CD4-positive, alpha-beta memory T cell (primary cell): ENCODE measurements around the gene PRPH2. TPM values are rescaled to one million over a fixed set of nuclear protein-coding genes. Genes with fewer than 3 reads are reported as not detected.
"Not testable (repeated sequence)": the region's sequence is repeated elsewhere in the genome, so short reads cannot be mapped to it uniquely, and the experiment has no call there.

Source experiments
- CTCF ChIA-PET: fragments of 350-600 bp; sonication (Branson Sonifier 250); formaldehyde crosslinking; loops from one replicate; lab custom pipeline; 2021; ENCODE audit warnings: inconsistent platforms; ENCODE audit not compliant: partially characterized antibody; lab: Charles Lee
- POLR2A ChIA-PET: fragments of 350-600 bp; sonication (Branson Sonifier 250); formaldehyde crosslinking; loops from one replicate; lab custom pipeline; 2021; ENCODE audit not compliant: partially characterized antibody; lab: Charles Lee
- DNase-seq, 5 donors: peaks; one replicate each; pipeline versions ENCODE4 v3.0.0 to v3.0.0-alpha.2; 2020 to 2022; ENCODE audit warnings: mixed read lengths in 1 of 5
- H3K27ac ChIP-seq: one replicate; pipeline ENCODE4 v1.7.0; 2013; ENCODE audit warnings: low read depth, low read length
- H3K27me3 ChIP-seq: 2 replicates; pipeline ENCODE4 v1.7.0; 2013; ENCODE audit warnings: mild to moderate bottlenecking, low read length, moderate library complexity; ENCODE audit not compliant: insufficient read depth
- H3K36me3 ChIP-seq: 2 replicates; pipeline ENCODE4 v1.7.0; 2013; ENCODE audit warnings: mild to moderate bottlenecking, low read length, moderate library complexity; ENCODE audit not compliant: insufficient read depth
- H3K4me1 ChIP-seq: 2 replicates; pipeline ENCODE4 v1.7.0; 2013; ENCODE audit warnings: mild to moderate bottlenecking, low read length, moderate library complexity; ENCODE audit not compliant: insufficient read depth
- H3K4me3 ChIP-seq, 2 donors: one replicate each; pipeline ENCODE4 v1.7.0; 2013; ENCODE audit warnings: low read length in 2 of 2, mild to moderate bottlenecking in 1 of 2
- H3K9me3 ChIP-seq, 2 donors: one replicate each; pipeline ENCODE4 v1.7.0; 2013; ENCODE audit warnings: low read length in 2 of 2, control low read depth in 1 of 2; ENCODE audit not compliant: control insufficient read depth in 1 of 2
- H3K27ac Mint-ChIP-seq, 7 donors: one replicate each; pipeline ENCODE4 v1.8.0; 2020 to 2021; ENCODE audit warnings: mixed read lengths in 7 of 7, mild to moderate bottlenecking in 6 of 7, inconsistent platforms in 3 of 7, moderate library complexity in 3 of 7
- H3K27me3 Mint-ChIP-seq, 2 donors: one replicate each; pipeline ENCODE4 v1.8.0; 2020 to 2021; ENCODE audit warnings: mixed read lengths in 2 of 2
- H3K36me3 Mint-ChIP-seq, 2 donors: one replicate each; pipeline ENCODE4 v1.8.0; 2020 to 2021; ENCODE audit warnings: mixed read lengths in 2 of 2, inconsistent platforms in 1 of 2, mild to moderate bottlenecking in 1 of 2
- H3K4me1 Mint-ChIP-seq, 4 donors: one replicate each; pipeline ENCODE4 v1.8.0; 2020 to 2021; ENCODE audit warnings: mixed read lengths in 4 of 4, mild to moderate bottlenecking in 1 of 4
- H3K4me3 Mint-ChIP-seq, 8 donors: one replicate each; pipeline ENCODE4 v1.8.0; 2020 to 2021; ENCODE audit warnings: mixed read lengths in 8 of 8, mild to moderate bottlenecking in 7 of 8, moderate library complexity in 6 of 8, inconsistent platforms in 3 of 8
- H3K9me3 Mint-ChIP-seq, 8 donors: one replicate each; pipeline ENCODE4 v1.8.0; 2020 to 2021; ENCODE audit warnings: mixed read lengths in 8 of 8, mild to moderate bottlenecking in 5 of 8, inconsistent platforms in 3 of 8, moderate library complexity in 1 of 8
- intact Hi-C: fragments of 100-400 bp; cut with micrococcal nuclease; formaldehyde crosslinking; loops from one replicate; pipeline ENCODE4 v1.15.1; 2023
- polyA plus RNA-seq, 2 donors: library from polyadenylated mRNA; unstranded; fragments of 300-500 nt; fragmentation: Illumina TruSeq; gene quantifications; one replicate each; pipeline ENCODE4 v1.2.3, GENCODE V29; 2021
- total RNA-seq, 2 experiments: library from RNA; stranded (reverse); gene quantifications; one replicate each; pipeline ENCODE4 v1.2.3, GENCODE V29; 2021

Gene PRPH2
- total and polyA plus RNA-seq, 4 experiments from 2014 or later = 0.11 TPM; not detected in 3

- H3K27me3 Mint-ChIP-seq = no peaks in the 10 kb centered on the region
- H3K4me1 ChIP-seq = peaks cover 3% of the 10 kb centered on the region
- peaks cover 4 to 10% (median 6%) of the 10 kb centered on the region in 4 donors for H3K4me1 Mint-ChIP-seq
- H3K4me3 Mint-ChIP-seq = no peak overlapping the region
- DNase-seq = no peak
- peak overlapping the region in 4 of 7 donors; percentile 5 to 53 (median 20) for H3K27ac Mint-ChIP-seq
- no peaks in the 10 kb centered on the region for H3K27me3 ChIP-seq
- H3K9me3 ChIP-seq = no peaks in the 10 kb centered on the region
- H3K27ac ChIP-seq = no peak overlapping the region
- H3K36me3 Mint-ChIP-seq = peaks cover 69 to 77% of the 10 kb centered on the region in 2 donors
- POLR2A ChIA-PET = interaction anchor here (2.6 kb wide), 1 partner anchor 58 kb away, joined by 9 read pairs; the partner anchor contains the start of gene TBCC
- no peaks in the 10 kb centered on the region for H3K9me3 Mint-ChIP-seq
- peaks cover 46% of the 10 kb centered on the region for H3K36me3 ChIP-seq
- intact Hi-C loops = no loop called here
- H3K4me3 ChIP-seq = no peak overlapping the region
- CTCF ChIA-PET = interaction anchor here (0.6 to 2.3 kb wide), 3 partner anchors 9 to 26 kb away, joined by 3 to 7 read pairs (median 3); no protein-coding TSS in a partner anchor
Observed at GRCh38 chr6:42688281-42688680, 34.1 kb downstream of the PRPH2 start.

- Histone ChIP-seq H3K4me1 (no peaks in the 10 kb centered on the region), H3K9me3 (no peaks in the 10 kb centered on the region), H3K27ac (no peak overlapping the region), H3K4me3 (no peak overlapping the region), H3K36me3 (peaks cover 76% of the 10 kb centered on the region), H3K27me3 (no peaks in the 10 kb centered on the region)
- intact Hi-C loops = no loop called here
- Mint-ChIP-seq H3K4me1 (no peaks in the 10 kb centered on the region), H3K36me3 (peaks cover 57 to 85% of the 10 kb centered on the region in 2 donors), H3K4me3 (no peak overlapping the region), H3K27me3 (no peaks in the 10 kb centered on the region), H3K27ac (peak overlapping the region in 3 of 7 donors; percentile 1 to 15 (median 8)), H3K9me3 (no peaks in the 10 kb centered on the region)
- ChIA-PET CTCF (interaction anchor here (1.0 to 1.4 kb wide), 2 partner anchors 9 to 18 kb away, joined by 3 to 6 read pairs; no protein-coding TSS in a partner anchor), POLR2A (interaction anchor here (0.5 to 1.1 kb wide), 3 partner anchors 91 to 212 kb away, joined by 3 read pairs; a partner anchor contains a TSS)
- DNase-seq = no peak
Observed at GRCh38 chr6:42679358-42679757, 43.0 kb downstream of the PRPH2 start.

DNA sequence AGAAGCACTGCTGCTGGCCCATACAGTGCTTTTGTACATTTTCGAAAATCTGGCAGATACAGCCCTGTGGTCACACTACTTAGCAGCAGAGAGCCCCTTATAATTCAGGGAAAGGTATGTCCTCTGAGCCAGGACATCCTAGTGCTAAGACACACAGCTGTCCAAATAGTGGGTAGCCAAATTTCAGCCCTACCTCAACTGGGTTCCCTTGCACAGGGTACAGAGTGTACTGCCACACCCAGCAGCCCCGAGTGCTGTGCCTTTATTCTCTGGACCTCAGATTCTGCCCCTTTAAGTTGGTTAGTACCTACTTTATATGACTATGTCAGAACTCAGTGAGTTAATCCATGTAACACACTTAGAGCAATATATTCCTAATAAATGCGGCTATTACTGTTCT lies 47.6 kb downstream of the PRPH2 start:
- no peak for DNase-seq
- Histone ChIP-seq H3K27ac (no peak overlapping the region), H3K36me3 (peaks cover 84% of the 10 kb centered on the region), H3K9me3 (no peaks in the 10 kb centered on the region), H3K4me3 (no peak overlapping the region), H3K4me1 (no peaks in the 10 kb centered on the region), H3K27me3 (no peaks in the 10 kb centered on the region)
- Mint-ChIP-seq H3K4me1 (peaks cover 0 to 5% (median 0%) of the 10 kb centered on the region in 4 donors), H3K27me3 (no peaks in the 10 kb centered on the region), H3K27ac (peak overlapping the region in 1 of 7 donors; percentile 30), H3K4me3 (no peak overlapping the region), H3K36me3 (peaks cover 64 to 84% of the 10 kb centered on the region in 2 donors), H3K9me3 (no peaks in the 10 kb centered on the region)
- POLR2A ChIA-PET = interaction anchor here (0.6 to 2.0 kb wide), 2 partner anchors 110 to 173 kb away, joined by 3 to 6 read pairs; no protein-coding TSS in a partner anchor
- CTCF ChIA-PET = interaction anchor here (0.9 to 1.2 kb wide), 2 partner anchors 51 to 208 kb away, joined by 3 to 4 read pairs; no protein-coding TSS in a partner anchor
- intact Hi-C loops = no loop called here

DNA sequence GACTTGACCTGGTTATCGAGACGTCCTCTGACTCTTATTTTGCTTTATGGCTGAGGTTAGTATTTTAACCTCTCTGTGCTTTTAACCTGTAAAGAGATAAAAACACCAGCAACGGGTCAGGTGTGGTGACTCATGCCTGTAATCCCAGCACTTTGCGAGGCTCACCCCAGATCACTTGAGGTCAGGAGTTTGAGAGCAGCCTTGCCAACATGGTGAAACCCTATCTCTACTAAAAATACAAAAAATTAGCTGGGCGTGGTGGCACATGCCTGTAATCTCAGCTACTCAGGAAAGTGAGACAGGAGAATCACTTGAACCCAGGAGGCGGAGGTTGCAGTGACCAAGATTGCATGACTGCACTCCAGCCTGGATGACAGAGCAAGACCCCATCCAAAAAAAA lies 48.0 kb downstream of the PRPH2 start:
- H3K27ac Mint-ChIP-seq, H3K27me3 ChIP-seq: not testable (repeated sequence)

DNA sequence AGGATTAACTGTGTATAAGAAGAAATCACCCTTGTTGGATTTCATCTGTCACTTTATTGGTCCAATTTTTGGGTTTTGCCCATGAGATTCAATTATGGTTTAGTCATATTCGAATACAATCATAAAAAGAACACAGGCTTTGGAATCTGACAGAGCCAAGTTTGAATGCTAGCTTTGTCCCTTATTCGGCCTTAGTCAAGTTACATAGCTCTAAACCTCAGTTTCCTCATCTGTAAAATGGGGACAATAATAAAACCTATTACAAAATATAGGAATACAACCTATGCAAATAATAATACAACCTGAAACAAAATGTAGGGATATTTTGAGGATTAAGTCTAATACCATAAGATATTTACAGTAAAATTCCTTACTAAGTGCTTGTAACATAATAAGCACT lies 57.7 kb downstream of the PRPH2 start:
- H3K9me3 ChIP-seq = no peaks in the 10 kb centered on the region
- Mint-ChIP-seq H3K36me3 (peaks cover 53 to 77% of the 10 kb centered on the region in 2 donors), H3K4me3 (no peak overlapping the region), H3K27me3 (no peaks in the 10 kb centered on the region), H3K27ac (no peak overlapping the region), H3K9me3 (no peaks in the 10 kb centered on the region), H3K4me1 (peaks cover 0 to 3% (median 0%) of the 10 kb centered on the region in 4 donors)
- ChIA-PET POLR2A (interaction anchor here (0.8 to 3.4 kb wide), 3 partner anchors 82 to 225 kb away, joined by 4 to 14 read pairs (median 5); partner anchors contain the start of gene TBCC), CTCF (interaction anchor here (1.1 to 6.9 kb wide), 3 partner anchors 63 to 236 kb away, joined by 6 to 111 read pairs (median 96); partner anchors contain the start of gene RPL7L1)
- no peaks in the 10 kb centered on the region for H3K4me1 ChIP-seq
- peaks cover 53% of the 10 kb centered on the region for H3K36me3 ChIP-seq
- H3K4me3 ChIP-seq = no peak overlapping the region
- DNase-seq = no peak
- no peaks in the 10 kb centered on the region for H3K27me3 ChIP-seq
- no peak overlapping the region for H3K27ac ChIP-seq
- intact Hi-C loops = loop anchor here (10.0 kb wide), 1 partner anchor 480 kb away; no protein-coding TSS in a partner anchor

More for the DNA sequence above, 48.0 kb downstream of the PRPH2 start:
- H3K4me1 Mint-ChIP-seq, H3K9me3 ChIP-seq, intact Hi-C loops, H3K4me1 ChIP-seq, H3K27me3 Mint-ChIP-seq, H3K27ac ChIP-seq, H3K4me3 Mint-ChIP-seq, H3K4me3 ChIP-seq, H3K9me3 Mint-ChIP-seq, DNase-seq: not testable (repeated sequence)
- POLR2A ChIA-PET = interaction anchor here (2.0 kb wide), 1 partner anchor 110 kb away, joined by 6 read pairs; no protein-coding TSS in a partner anchor
- CTCF ChIA-PET = interaction anchor here (1.2 to 1.4 kb wide), 2 partner anchors 52 to 199 kb away, joined by 3 to 4 read pairs; no protein-coding TSS in a partner anchor
- peaks cover 84% of the 10 kb centered on the region for H3K36me3 ChIP-seq
- H3K36me3 Mint-ChIP-seq = peaks cover 64 to 84% of the 10 kb centered on the region in 2 donors

GRCh38 chr6:42661540-42662153 lies 60.8 kb downstream of the PRPH2 start:
- POLR2A ChIA-PET = interaction anchor here (0.6 to 3.4 kb wide), 12 partner anchors 65 to 815 kb away, joined by 3 to 30 read pairs (median 4); partner anchors contain the start of genes BICRAL, PEX6, RPL7L1 and TBCC
- CTCF ChIA-PET = interaction anchor here (0.6 to 6.9 kb wide), 33 partner anchors 9 to 487 kb away, joined by 3 to 111 read pairs (median 4); partner anchors contain the start of gene RPL7L1

More at GRCh38 chr6:42661540-42662153, 60.8 kb downstream of the PRPH2 start:
- H3K36me3 Mint-ChIP-seq = peaks cover 52 to 76% of the 10 kb centered on the region in 2 donors
- Histone ChIP-seq H3K36me3 (peaks cover 68% of the 10 kb centered on the region), H3K27me3 (no peaks in the 10 kb centered on the region), H3K27ac (no peak overlapping the region), H3K9me3 (no peaks in the 10 kb centered on the region), H3K4me1 (no peaks in the 10 kb centered on the region), H3K4me3 (no peak overlapping the region)
- intact Hi-C loops = loop anchor here (1.0 to 10.0 kb wide), 4 partner anchors 65 to 483 kb away; no protein-coding TSS in a partner anchor
- H3K27me3 Mint-ChIP-seq = no peaks in the 10 kb centered on the region
- DNase-seq = peak; percentile 80 to 84 (median 84)
- H3K27ac Mint-ChIP-seq = peak overlapping the region in 4 of 7 donors; percentile 0 to 15 (median 2)
- H3K4me1 Mint-ChIP-seq = peaks cover 0 to 2% (median 0%) of the 10 kb centered on the region in 4 donors
- H3K4me3 Mint-ChIP-seq = no peak overlapping the region
- H3K9me3 Mint-ChIP-seq = no peaks in the 10 kb centered on the region
